ENCODE results near the gene HSPA9.

Gene HSPA9

GRCh38 chr5:138596105-138596881 is 21.1 kb upstream of the HSPA9 start:
- in situ Hi-C loops (cut with MboI; ENCODE audit: low sequenced_read_pairs) = no loop called here

DNA sequence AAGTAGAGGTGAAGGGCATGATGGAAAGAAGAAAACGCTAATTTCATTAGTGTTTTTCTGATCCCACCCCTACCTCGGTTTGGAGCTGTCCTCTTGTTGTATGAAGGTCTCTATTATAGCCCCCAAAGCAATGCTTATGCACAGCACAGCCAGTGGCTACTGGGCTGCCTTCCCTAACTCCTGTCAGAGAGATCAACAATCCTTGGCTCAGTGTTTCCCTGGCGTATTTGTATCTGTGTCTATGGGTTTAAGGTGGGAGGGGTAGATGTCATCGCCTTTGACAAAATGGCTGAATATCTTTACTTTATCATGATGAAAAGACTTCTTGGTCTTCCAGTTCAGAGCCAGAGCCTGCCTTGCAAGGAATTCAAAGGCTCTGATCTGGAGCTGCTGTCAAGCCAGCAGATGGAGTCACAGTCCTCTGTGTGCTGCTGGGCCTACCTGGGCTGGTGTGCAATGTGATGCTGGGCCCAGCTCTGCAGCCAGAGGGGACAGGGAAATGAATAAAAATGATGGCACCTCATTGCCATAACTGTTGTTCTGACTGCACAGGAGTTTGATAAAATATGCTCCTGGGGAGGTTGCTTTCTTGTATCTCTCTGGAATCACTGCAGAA is 20.1 kb upstream of the HSPA9 start:
- in situ Hi-C loops (cut with MboI; ENCODE audit: low sequenced_read_pairs) = no loop called here

DNA sequence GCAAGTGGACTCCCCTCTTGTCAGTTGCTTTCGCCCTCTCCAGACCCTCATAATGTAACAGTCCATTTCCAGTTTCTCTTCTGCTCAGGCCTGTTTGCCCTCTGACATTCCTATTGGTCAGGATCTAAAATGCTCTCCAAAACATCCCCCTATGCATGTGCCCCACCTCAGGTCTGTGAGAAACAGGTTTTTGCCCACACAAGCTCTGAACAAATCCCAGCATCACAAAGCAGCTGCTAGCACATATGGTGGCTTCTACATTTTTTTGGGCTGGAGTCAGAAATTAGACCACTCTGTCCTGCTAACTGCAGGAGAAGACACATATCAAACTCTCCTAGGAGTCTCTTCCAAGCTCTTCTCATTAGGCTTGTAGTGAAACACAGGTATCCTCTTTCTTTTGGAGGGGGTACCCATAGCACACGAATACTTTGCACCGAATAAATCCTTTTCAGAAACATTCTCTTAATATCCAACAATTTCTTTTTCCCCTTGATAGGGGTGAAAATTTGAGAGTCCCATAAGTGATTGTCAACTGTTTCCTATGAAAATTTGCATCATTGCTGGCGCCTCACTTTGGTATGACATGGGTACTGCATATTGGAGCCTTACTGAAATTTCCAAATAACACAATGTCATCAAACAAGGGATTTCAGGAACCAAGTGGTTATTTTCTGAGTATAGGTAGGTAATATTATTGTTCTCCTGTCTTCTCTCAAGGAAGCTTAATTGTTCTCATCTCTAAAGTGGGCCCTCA is 19.3 kb upstream of the HSPA9 start:
- in situ Hi-C loops (cut with MboI; ENCODE audit: low sequenced_read_pairs) = no loop called here

- in situ Hi-C loops (cut with MboI; ENCODE audit: low sequenced_read_pairs) = no loop called here
Observed at GRCh38 chr5:138588013-138588788, 13.0 kb upstream of the HSPA9 start.

- in situ Hi-C loops (cut with MboI; ENCODE audit: low sequenced_read_pairs) = no loop called here
Observed at GRCh38 chr5:138585157-138585556, 10.0 kb upstream of the HSPA9 start.

GRCh38 chr5:138583984-138584637 is 8.9 kb upstream of the HSPA9 start:
- in situ Hi-C loops (cut with MboI; ENCODE audit: low sequenced_read_pairs) = no loop called here

GRCh38 chr5:138582959-138583358 is 7.8 kb upstream of the HSPA9 start:
- in situ Hi-C loops (cut with MboI; ENCODE audit: low sequenced_read_pairs) = no loop called here

DNA sequence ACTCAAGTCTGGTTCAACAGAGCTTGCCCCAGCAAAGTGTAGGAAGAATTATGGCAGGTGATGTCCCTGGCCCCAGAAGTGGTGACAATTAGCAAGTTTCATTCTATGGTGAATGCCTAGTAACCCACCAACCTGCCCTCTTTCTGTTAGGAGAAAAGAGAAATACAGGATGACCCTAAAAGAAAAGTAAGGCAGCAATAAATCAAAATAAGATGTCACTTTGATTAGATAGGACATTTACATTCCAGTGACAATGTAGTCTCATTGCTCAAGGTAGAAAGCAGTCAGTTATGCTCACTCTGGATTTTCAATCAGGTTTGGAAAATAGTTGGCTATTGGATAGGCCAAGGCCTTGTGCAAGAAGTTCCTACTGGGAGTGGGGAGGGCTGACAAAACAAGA is 5.6 kb upstream of the HSPA9 start:
- in situ Hi-C loops (cut with MboI; ENCODE audit: low sequenced_read_pairs) = no loop called here

- in situ Hi-C loops (cut with MboI; ENCODE audit: low sequenced_read_pairs) = no loop called here
Observed at GRCh38 chr5:138580001-138580400, 4.8 kb upstream of the HSPA9 start.

DNA sequence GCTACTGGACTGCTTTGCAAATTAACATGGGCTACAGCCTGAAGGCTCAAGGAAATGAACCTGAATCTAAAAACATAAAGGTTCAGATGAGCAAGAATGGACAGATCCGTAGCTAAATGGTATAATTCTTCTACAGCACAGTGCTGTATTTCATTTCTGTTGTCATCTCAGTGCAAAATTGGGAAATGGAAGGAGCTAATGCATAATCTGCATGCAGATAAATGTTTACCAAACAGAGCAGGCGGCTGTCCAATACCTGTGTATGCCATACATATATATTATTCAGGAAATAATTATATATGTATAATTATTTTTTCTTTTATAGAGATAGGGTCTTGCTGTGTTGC is 4.3 kb upstream of the HSPA9 start:
- in situ Hi-C loops (cut with MboI; ENCODE audit: low sequenced_read_pairs) = no loop called here

GRCh38 chr5:138577452-138577851 is 2.3 kb upstream of the HSPA9 start:
- in situ Hi-C loops (cut with MboI; ENCODE audit: low sequenced_read_pairs) = no loop called here

DNA sequence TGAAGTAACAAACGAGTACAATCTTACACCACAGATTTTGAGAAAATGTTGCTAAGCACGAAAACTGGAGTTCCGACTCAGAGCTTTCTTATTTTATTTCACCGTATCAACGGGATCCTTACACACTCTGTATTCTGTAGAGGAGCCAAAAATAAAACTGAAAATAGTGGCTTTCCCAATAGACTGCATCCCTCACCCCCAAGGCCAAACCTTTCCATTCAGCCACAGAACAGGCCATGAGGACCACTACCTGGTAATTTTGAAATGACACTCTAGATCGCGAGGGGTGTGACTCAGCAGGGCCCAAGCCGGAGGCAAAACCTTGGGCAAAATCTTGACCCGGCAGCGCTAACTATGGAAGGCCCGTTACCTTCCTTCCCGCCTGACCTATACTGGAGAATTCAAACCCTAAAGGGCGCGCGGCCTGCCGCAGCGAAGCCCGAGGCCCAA is 432 bp downstream of the HSPA9 start:
- in situ Hi-C loops (cut with MboI; ENCODE audit: low sequenced_read_pairs) = no loop called here

DNA sequence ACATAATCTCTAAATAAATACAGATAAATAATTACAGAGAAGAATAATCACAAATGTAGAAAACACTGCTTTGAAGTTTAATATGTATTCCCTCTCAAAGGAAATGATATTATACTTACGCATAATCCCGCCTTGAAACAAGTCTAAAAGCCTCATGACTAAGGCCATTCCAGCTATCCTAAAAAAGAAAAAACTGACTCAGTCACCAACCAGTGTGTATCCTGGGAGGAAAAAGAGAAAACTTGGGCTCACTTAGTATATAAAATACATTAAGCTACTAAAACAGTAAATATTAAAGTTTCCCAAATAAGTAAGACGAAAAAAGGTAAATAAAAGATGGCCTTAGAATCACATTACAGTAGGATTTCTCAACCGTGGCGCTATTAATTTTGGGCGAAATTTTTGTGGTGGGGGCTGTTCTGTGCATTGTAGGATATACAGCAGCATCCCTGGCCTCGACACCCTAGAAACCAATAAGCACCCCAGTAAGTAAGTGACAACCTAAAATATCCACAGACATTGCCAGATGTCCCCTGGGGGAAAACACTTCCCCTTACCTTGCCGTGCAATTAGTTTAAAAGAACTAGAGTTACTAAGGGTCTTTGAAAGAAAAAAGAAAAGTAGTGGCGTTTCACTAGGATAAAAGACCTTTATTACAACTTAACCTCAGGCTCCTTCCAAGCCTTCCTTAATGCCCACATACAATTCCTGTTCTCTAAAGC is 1.1 kb downstream of the HSPA9 start:
- in situ Hi-C loops (cut with MboI; ENCODE audit: low sequenced_read_pairs) = no loop called here

DNA sequence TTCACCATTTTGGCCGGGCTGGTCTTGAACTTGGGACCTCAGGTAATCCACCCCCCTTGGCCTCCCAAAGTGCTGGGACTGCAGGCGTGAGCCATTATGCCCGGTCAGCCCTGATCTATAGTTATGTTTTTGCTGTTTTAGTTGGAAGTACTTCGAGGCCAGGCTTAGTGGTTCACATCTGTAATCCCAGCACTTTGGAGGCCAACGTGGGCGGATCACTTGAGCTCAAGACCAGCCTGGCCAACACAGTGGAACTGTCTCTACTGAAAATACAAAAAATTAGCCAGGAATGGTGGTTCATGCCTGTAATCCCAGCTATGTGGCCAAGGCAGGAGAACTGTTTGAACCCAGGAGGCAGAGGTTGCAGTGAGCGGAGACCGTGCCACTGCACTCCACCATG is 2.0 kb downstream of the HSPA9 start:
- in situ Hi-C loops (cut with MboI; ENCODE audit: low sequenced_read_pairs) = no loop called here

DNA sequence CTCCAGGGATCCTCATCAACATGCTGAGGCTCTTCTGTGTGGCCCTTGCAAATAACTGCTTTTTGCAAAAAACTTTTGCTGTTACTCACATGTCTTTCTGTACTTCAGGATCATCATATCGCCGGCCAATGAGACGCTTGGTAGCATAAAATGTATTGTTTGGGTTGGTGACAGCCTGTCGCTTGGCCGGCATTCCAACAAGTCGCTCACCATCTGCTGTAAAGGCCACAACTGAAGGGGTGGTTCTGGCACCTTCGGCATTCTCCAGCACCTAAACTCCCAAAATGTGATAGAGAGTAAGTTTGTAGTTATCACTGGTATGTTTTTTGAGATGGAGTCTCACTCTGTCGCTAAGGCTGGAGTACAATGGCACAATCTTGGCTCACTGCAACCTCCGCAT is 4.3 kb downstream of the HSPA9 start:
- in situ Hi-C loops (cut with MboI; ENCODE audit: low sequenced_read_pairs) = no loop called here

DNA sequence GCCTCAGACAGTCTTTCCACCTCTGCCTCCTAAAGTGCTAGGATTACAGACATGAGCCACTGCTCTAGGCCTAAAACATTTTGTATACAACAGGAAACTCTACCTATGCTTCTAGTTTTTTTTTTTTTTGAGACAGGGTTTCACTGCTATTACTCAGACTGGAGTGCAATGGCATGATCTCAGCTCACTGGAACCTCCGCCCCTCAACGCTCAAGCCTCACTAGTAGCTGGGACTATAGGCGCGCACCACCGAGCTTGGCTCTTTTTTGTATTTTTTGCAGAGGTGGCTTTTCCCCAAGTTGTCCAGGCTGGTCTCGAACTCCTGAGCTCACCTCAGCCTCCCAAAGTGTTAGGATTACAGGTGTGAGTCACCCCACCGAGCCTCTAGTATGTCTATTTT is 5.4 kb downstream of the HSPA9 start:
- in situ Hi-C loops (cut with MboI; ENCODE audit: low sequenced_read_pairs) = no loop called here

- in situ Hi-C loops (cut with MboI; ENCODE audit: low sequenced_read_pairs) = no loop called here
Observed at GRCh38 chr5:138568061-138568824, 7.0 kb downstream of the HSPA9 start.

DNA sequence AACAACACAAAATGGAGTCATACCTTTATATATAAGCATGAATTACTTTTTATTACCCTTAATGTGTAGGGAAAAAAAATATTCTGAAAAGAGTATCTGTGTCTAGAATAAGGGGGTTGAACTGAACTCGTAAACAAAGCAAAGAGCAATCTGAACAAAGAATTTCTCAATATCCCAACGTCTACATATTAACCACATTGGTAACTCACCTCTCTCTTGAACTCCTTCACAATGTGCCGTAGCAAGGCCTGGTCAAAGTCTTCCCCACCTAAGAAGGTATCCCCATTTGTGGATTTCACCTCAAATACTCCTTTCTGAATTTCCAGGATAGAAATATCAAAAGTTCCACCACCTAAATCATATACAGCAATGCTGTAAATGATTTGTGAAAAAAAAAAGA is 8.4 kb downstream of the HSPA9 start:
- in situ Hi-C loops (cut with MboI; ENCODE audit: low sequenced_read_pairs) = no loop called here

DNA sequence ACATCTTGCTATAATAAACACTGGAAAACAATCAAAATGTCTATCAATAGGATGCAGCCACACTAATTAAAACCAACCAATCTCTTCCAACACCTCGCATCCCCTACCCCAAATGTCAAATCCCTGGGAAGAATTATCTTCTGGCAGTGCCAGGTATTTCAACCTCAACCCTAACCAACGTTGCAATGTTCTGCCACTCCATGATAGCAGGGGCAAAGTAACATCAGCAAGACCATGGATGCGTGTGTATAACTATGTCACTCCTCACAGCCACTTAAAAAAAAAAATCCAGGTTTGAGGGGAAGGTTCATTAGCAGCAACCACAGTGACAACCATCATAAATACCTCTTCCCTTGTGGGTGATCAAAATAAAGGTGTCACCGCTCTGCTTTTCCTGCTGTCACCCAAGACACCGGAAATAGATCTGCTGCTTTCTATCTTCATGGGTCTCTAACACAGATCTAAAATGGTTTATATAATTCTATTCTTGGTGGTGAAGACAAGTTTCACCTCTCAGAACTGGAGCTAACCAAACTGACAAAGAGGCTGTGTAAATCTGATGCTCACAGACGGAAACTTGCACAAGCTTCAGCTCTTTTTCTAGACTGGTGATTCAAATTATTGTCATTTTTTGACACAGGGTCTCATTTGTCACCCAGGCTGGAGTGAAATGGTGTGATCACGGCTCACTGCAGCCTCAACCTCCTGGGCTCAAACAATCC is 9.9 kb downstream of the HSPA9 start:
- in situ Hi-C loops (cut with MboI; ENCODE audit: low sequenced_read_pairs) = no loop called here
